ENCODE results near the gene ROR2. TPM values are rescaled to one million over a fixed set of nuclear protein-coding genes. Genes with fewer than 3 reads are reported as not detected.
A peak's percentile ranks its signal among the peaks of the same experiment; 100 is the strongest.

ROR2 gene
- total RNA-seq, 4 donors from 2014 or later = 4.2 to 23.2 (median 11.2) TPM

GRCh38 chr9:91937056-91937455 is 13.0 kb downstream of the ROR2 start:
- Histone ChIP-seq H3K4me1 (peaks cover 0 to 33% (median 11%) of the 10 kb centered on the region in 4 donors), H3K36me3 (no peaks in the 10 kb centered on the region), H3K4me3 (no peak overlapping the region), H3K9me3 (peaks cover 0 to under 1% of the 10 kb centered on the region in 2 donors), H3K27me3 (no peaks in the 10 kb centered on the region), H3K27ac (peak overlapping the region; percentile 5 to 64 (median 39))
- TF ChIP-seq EP300 (IDR thresholded peaks at IDR 0.05; ENCODE audit: low read depth) = no peak
- no peak for TF ChIP-seq POLR2A (IDR thresholded peaks at IDR 0.05)
- no peak for TF ChIP-seq CTCF (IDR thresholded peaks at IDR 0.05)
- no peak for TF ChIP-seq POLR2AphosphoS5 (IDR thresholded peaks at IDR 0.05)
- 73 to 76% methylated on average over 5 to 9 of the region's 9 CpGs for WGBS, 2 donors (ENCODE audit: low coverage in 1 of 2)
- in situ Hi-C loops (cut with MboI; ENCODE audit: low pct_ligation_motif_present in 1 of 4, low pct_unique_long_range_greater_than_20kb in 1 of 4, low sequenced_read_pairs in 3 of 4) = loop anchor here in 2 of 4 donors (25.0 kb wide), 2 partner anchors 175 to 200 kb away; no protein-coding TSS in a partner anchor
- intact Hi-C loops (cut with DNase I; ENCODE audit: low total_unique reads) = no loop called here
- no peak for DNase-seq

- peaks cover 11 to 12% of the 10 kb centered on the region in 2 donors for H3K9me3 ChIP-seq
- no peaks in the 10 kb centered on the region for H3K36me3 ChIP-seq
- peak overlapping the region; percentile 13 to 67 (median 55) for H3K27ac ChIP-seq
- H3K4me1 ChIP-seq = peaks cover 0 to 33% (median 11%) of the 10 kb centered on the region in 4 donors
- H3K27me3 ChIP-seq = no peaks in the 10 kb centered on the region
- WGBS, 2 donors (ENCODE audit: low coverage in 1 of 2) = 71 to 87% methylated on average over 1 to 13 of the region's 13 CpGs
- DNase-seq = no peak
- H3K4me3 ChIP-seq = no peak overlapping the region
- in situ Hi-C loops (cut with MboI; ENCODE audit: low pct_ligation_motif_present in 1 of 4, low pct_unique_long_range_greater_than_20kb in 1 of 4, low sequenced_read_pairs in 3 of 4) = loop anchor here in 2 of 4 donors (25.0 kb wide), 2 partner anchors 174 to 199 kb away; no protein-coding TSS in a partner anchor
- TF ChIP-seq CTCF (IDR thresholded peaks at IDR 0.05) (no peak), POLR2AphosphoS5 (IDR thresholded peaks at IDR 0.05) (no peak)
- intact Hi-C loops (cut with DNase I; ENCODE audit: low total_unique reads) = no loop called here
These were observed 14.1 kb downstream of the ROR2 start for GRCh38 chr9:91935805-91936514.

- TF ChIP-seq POLR2AphosphoS5 (IDR thresholded peaks at IDR 0.05) (no peak), POLR2A (IDR thresholded peaks at IDR 0.05) (no peak), EP300 (IDR thresholded peaks at IDR 0.05; ENCODE audit: low read depth) (no peak), CTCF (IDR thresholded peaks at IDR 0.05) (no peak)
- Histone ChIP-seq H3K4me3 (no peak overlapping the region), H3K9me3 (peaks cover 18 to 19% of the 10 kb centered on the region in 2 donors), H3K27me3 (no peaks in the 10 kb centered on the region), H3K27ac (peak overlapping the region; percentile 36 to 67 (median 55)), H3K4me1 (peaks cover 0 to 33% (median 11%) of the 10 kb centered on the region in 4 donors), H3K36me3 (no peaks in the 10 kb centered on the region)
- WGBS, 2 donors (ENCODE audit: low coverage in 1 of 2) = 67 to 78% methylated on average over 3 to 13 of the region's 13 CpGs
- intact Hi-C loops (cut with DNase I; ENCODE audit: low total_unique reads) (no loop called here), in situ Hi-C loops (cut with MboI; ENCODE audit: low pct_ligation_motif_present in 1 of 4, low pct_unique_long_range_greater_than_20kb in 1 of 4, low sequenced_read_pairs in 3 of 4) (loop anchor here in 2 of 4 donors (25.0 kb wide), 2 partner anchors 173 to 198 kb away; no protein-coding TSS in a partner anchor)
- no peak for DNase-seq
These were observed 14.8 kb downstream of the ROR2 start for GRCh38 chr9:91935066-91935749.

- DNase-seq = no peak
- in situ Hi-C loops (cut with MboI; ENCODE audit: low pct_ligation_motif_present in 1 of 4, low pct_unique_long_range_greater_than_20kb in 1 of 4, low sequenced_read_pairs in 3 of 4) (loop anchor here in 2 of 4 donors (25.0 kb wide), 2 partner anchors 172 to 197 kb away; no protein-coding TSS in a partner anchor), intact Hi-C loops (cut with DNase I; ENCODE audit: low total_unique reads) (no loop called here)
- Histone ChIP-seq H3K27me3 (no peaks in the 10 kb centered on the region), H3K4me3 (no peak overlapping the region), H3K9me3 (peaks cover 22 to 25% of the 10 kb centered on the region in 2 donors), H3K4me1 (peaks cover 0 to 30% (median 9%) of the 10 kb centered on the region in 4 donors), H3K36me3 (no peaks in the 10 kb centered on the region), H3K27ac (peak overlapping the region in 3 of 4 donors; percentile 36 to 67 (median 60))
- TF ChIP-seq CTCF (IDR thresholded peaks at IDR 0.05) (no peak), POLR2AphosphoS5 (IDR thresholded peaks at IDR 0.05) (no peak), POLR2A (IDR thresholded peaks at IDR 0.05) (no peak), EP300 (IDR thresholded peaks at IDR 0.05; ENCODE audit: low read depth) (no peak)
- WGBS, 2 donors (ENCODE audit: low coverage in 1 of 2) = 70 to 75% methylated on average over 3 of the region's 3 CpGs
These were observed 15.4 kb downstream of the ROR2 start for GRCh38 chr9:91934654-91935053.
